AG09309 (cell line): ENCODE data around the gene HEG1.

Experiments used
- DNase-seq: peaks from one replicate; pipeline ENCODE4 v3.0.0-alpha.2; 2010; ENCODE audit warnings: low read depth
- H3K4me3 ChIP-seq: 2 replicates; pipeline ENCODE4 v1.5.1; 2011; ENCODE audit warnings: mild to moderate bottlenecking, low read depth, low read length, moderate library complexity; ENCODE audit not compliant: control insufficient read depth
- CTCF ChIP-seq: IDR thresholded peaks from 2 replicates; pipeline ENCODE4 v1.5.1; 2011; ENCODE audit warnings: mild to moderate bottlenecking, low read depth, low read length, inconsistent platforms; ENCODE audit not compliant: insufficient read depth, control insufficient read depth; ENCODE audit errors: missing control alignments

Gene HEG1

GRCh38 chr3:124984754-124985153 is 71.0 kb downstream of the HEG1 start:
- no peak for TF ChIP-seq CTCF
- no peak for DNase-seq
- H3K4me3 ChIP-seq, result no peak overlapping the region

- DNase-seq, result no peak
- no peak for TF ChIP-seq CTCF
- H3K4me3 ChIP-seq, result no peak overlapping the region
These were observed 72.9 kb downstream of the HEG1 start for GRCh38 chr3:124982855-124983254.

- TF ChIP-seq CTCF, result no peak
- DNase-seq, result no peak
- no peak overlapping the region for H3K4me3 ChIP-seq
These were observed 74.3 kb downstream of the HEG1 start for GRCh38 chr3:124981472-124981871.

GRCh38 chr3:124978627-124979026 is 77.2 kb downstream of the HEG1 start:
- TF ChIP-seq CTCF, result no peak
- H3K4me3 ChIP-seq, result no peak overlapping the region
- DNase-seq, result no peak

- no peak for TF ChIP-seq CTCF
- H3K4me3 ChIP-seq, result no peak overlapping the region
- DNase-seq, result no peak
These were observed 79.4 kb downstream of the HEG1 start for GRCh38 chr3:124976383-124976782.

- no peak for DNase-seq
These were observed 81.1 kb downstream of the HEG1 start for GRCh38 chr3:124974691-124975090.

More at GRCh38 chr3:124974691-124975090, 81.1 kb downstream of the HEG1 start:
- TF ChIP-seq CTCF, result no peak
- H3K4me3 ChIP-seq, result no peak overlapping the region
